Breast epithelium (tissue), 3 donors: Measurements from ENCODE around the gene OTOP2.

ENCODE experiments used
- CTCF ChIP-seq, 3 donors: fragments of 450-650 bp; IDR thresholded peaks; one replicate each; pipeline ENCODE4 v1.5.1; 2016 to 2017; ENCODE audit warnings: antibody characterized with exemption in 3 of 3, mild to moderate bottlenecking in 3 of 3, moderate library complexity in 3 of 3
- POLR2A ChIP-seq: fragments of 450-650 bp; IDR thresholded peaks from one replicate; pipeline ENCODE4 v1.6.1; 2016; ENCODE audit warnings: antibody characterized with exemption, mild to moderate bottlenecking, moderate library complexity
- POLR2AphosphoS5 ChIP-seq, 3 donors: sonication (generic); formaldehyde crosslinking; IDR thresholded peaks; one replicate each; pipeline ENCODE4 v1.6.1; 2017; ENCODE audit warnings: antibody characterized with exemption in 3 of 3

GRCh38 chr17:74957935-74958740 is 34.1 kb downstream of the OTOP2 start:
- TF ChIP-seq CTCF (IDR thresholded peaks at IDR 0.05) = peak; percentile 82 to 87 (median 86)
- TF ChIP-seq POLR2A = no peak
- no peak for TF ChIP-seq POLR2AphosphoS5 (IDR thresholded peaks at IDR 0.05)
